ENCODE data around the gene MBTPS2.

MBTPS2 gene

GRCh38 chrX:21932292-21933002 is 93.0 kb downstream of the MBTPS2 start:
- DNase-seq (ENCODE audit: insufficient read length, low spot score) (no peak), FAIRE-seq (no peak)

GRCh38 chrX:21933077-21933476 is 93.7 kb downstream of the MBTPS2 start:
- DNase-seq (ENCODE audit: insufficient read length, low spot score) (no peak), FAIRE-seq (no peak)

- no peak for FAIRE-seq
- DNase-seq (ENCODE audit: insufficient read length, low spot score), result no peak
Observed at GRCh38 chrX:21934414-21934813, 95.0 kb downstream of the MBTPS2 start.

All from GM19239 (cell line).